Lower leg skin (tissue), 4 donors: Measurements from ENCODE around the gene CACNB4. TPM values are rescaled to one million over a fixed set of nuclear protein-coding genes. Genes with fewer than 3 reads are reported as not detected.

Source experiments
- DNase-seq, 2 donors: peaks; one replicate each; pipeline ENCODE4 v3.0.0-alpha.2; 2019; ENCODE audit warnings: low spot score in 2 of 2
- H3K4me3 ChIP-seq: fragments of 200-600 bp; sonication (generic); 2 replicates; pipeline ENCODE4 v1.5.1; 2017; ENCODE audit warnings: mild to moderate bottlenecking, low read depth; ENCODE audit not compliant: poor library complexity, severe bottlenecking
- CTCF ChIP-seq, 3 donors: fragments of 450-650 bp; IDR thresholded peaks; one replicate each; pipeline ENCODE4 v1.5.1; 2016; ENCODE audit warnings: antibody characterized with exemption in 3 of 3, mild to moderate bottlenecking in 3 of 3, moderate library complexity in 2 of 3
- POLR2A ChIP-seq, 2 donors: fragments of 450-650 bp; IDR thresholded peaks; one replicate each; pipeline ENCODE4 v1.6.1; 2016 to 2017; ENCODE audit warnings: antibody characterized with exemption in 2 of 2, mild to moderate bottlenecking in 1 of 2, moderate library complexity in 1 of 2
- WGBS, 2 donors: methylation state at CpG; one replicate each; pipeline ENCODE4 v1.1.5; 2018; 5-methylcytosine and 5-hydroxymethylcytosine counted together
- intact Hi-C: fragments of 100-400 bp; cut with DNase I; formaldehyde crosslinking; loops from one replicate; pipeline ENCODE4 v1.15.0; 2023; ENCODE audit warnings: low total_unique reads
- total RNA-seq, 4 donors: library from RNA; depleted of rRNA; stranded (reverse); fragments of >200 nt; gene quantifications; one replicate each; pipeline ENCODE4 v1.1.0, GENCODE V29; 2016

The CACNB4 gene
- total RNA-seq, 4 donors from 2014 or later, result 2.4 to 6.3 (median 3.5) TPM

GRCh38 chr2:151840216-151841046 is 258.4 kb downstream of the CACNB4 start:
- intact Hi-C loops, result no loop called here
- no peak overlapping the region for H3K4me3 ChIP-seq
- TF ChIP-seq CTCF (IDR thresholded peaks at IDR 0.05), result no peak
- TF ChIP-seq POLR2A (IDR thresholded peaks at IDR 0.05), result no peak
- 68 to 69% methylated on average over 5 of the region's 5 CpGs for WGBS, 2 donors
- DNase-seq, result no peak

GRCh38 chr2:151837926-151838325 is 260.9 kb downstream of the CACNB4 start:
- 59 to 73% methylated on average over 3 of the region's 3 CpGs for WGBS, 2 donors

GRCh38 chr2:151833984-151834383 is 264.9 kb downstream of the CACNB4 start:
- H3K4me3 ChIP-seq, result no peak overlapping the region
- no peak for DNase-seq
- no peak for TF ChIP-seq CTCF (IDR thresholded peaks at IDR 0.05)
- no peak for TF ChIP-seq POLR2A (IDR thresholded peaks at IDR 0.05)
- intact Hi-C loops, result no loop called here
- WGBS, 2 donors, result 89 to 92% methylated on average over 3 of the region's 3 CpGs

More at GRCh38 chr2:151837926-151838325, 260.9 kb downstream of the CACNB4 start:
- H3K4me3 ChIP-seq, result no peak overlapping the region
- TF ChIP-seq POLR2A (IDR thresholded peaks at IDR 0.05), result no peak
- TF ChIP-seq CTCF (IDR thresholded peaks at IDR 0.05), result no peak
- no peak for DNase-seq
- intact Hi-C loops, result no loop called here

GRCh38 chr2:151830961-151831360 is 267.9 kb downstream of the CACNB4 start:
- intact Hi-C loops, result no loop called here
- TF ChIP-seq POLR2A (IDR thresholded peaks at IDR 0.05), result no peak
- no peak for TF ChIP-seq CTCF (IDR thresholded peaks at IDR 0.05)

GRCh38 chr2:151828890-151829324 is 269.9 kb downstream of the CACNB4 start:
- no peak overlapping the region for H3K4me3 ChIP-seq
- no peak for DNase-seq
- TF ChIP-seq POLR2A (IDR thresholded peaks at IDR 0.05) (no peak), CTCF (IDR thresholded peaks at IDR 0.05) (no peak)
- intact Hi-C loops, result no loop called here
- 76 to 87% methylated on average over 5 of the region's 5 CpGs for WGBS, 2 donors

More at GRCh38 chr2:151830961-151831360, 267.9 kb downstream of the CACNB4 start:
- H3K4me3 ChIP-seq, result no peak overlapping the region
- DNase-seq, result no peak
- 70 to 86% methylated on average over 2 of the region's 2 CpGs for WGBS, 2 donors
